HepG2 (cell line): Measurements from ENCODE around the gene STK39. TPM values are rescaled to one million over a fixed set of nuclear protein-coding genes. Genes with fewer than 3 reads are reported as not detected.

Experiments used
- CBX2 ChIP-seq, 2 experiments: fragments of 200-600 bp in 1 of 2; sonication (generic); formaldehyde crosslinking in 1 of 2; IDR thresholded peaks; 2 replicates each; pipeline versions ENCODE4 v1.7.0 to v1.8.1; 2018 to 2022; ENCODE audit warnings: low read depth in 2 of 2, low read length in 1 of 2, mild to moderate bottlenecking in 1 of 2, missing genetic modification reagents in 1 of 2
- ETV5 ChIP-seq: IDR thresholded peaks from 2 replicates; pipeline ENCODE4 v1.6.1; 2018; ENCODE audit warnings: missing biosample characterization, missing genetic modification reagents, inconsistent platforms, borderline replicate concordance
- JUN ChIP-seq: sonication (generic); formaldehyde crosslinking; IDR thresholded peaks from 2 replicates; pipeline ENCODE4 v1.4.0; 2020; ENCODE audit warnings: mild to moderate bottlenecking, missing genetic modification reagents
- KLF12 ChIP-seq: sonication (generic); formaldehyde crosslinking; IDR thresholded peaks from 2 replicates; pipeline ENCODE4 v1.4.0; 2020; ENCODE audit warnings: missing genetic modification reagents, borderline replicate concordance
- MEF2D ChIP-seq: sonication (generic); formaldehyde crosslinking; IDR thresholded peaks from 2 replicates; pipeline ENCODE4 v1.5.1; 2020; ENCODE audit warnings: mild to moderate bottlenecking, missing genetic modification reagents
- NFYB ChIP-seq: sonication (generic); formaldehyde crosslinking; IDR thresholded peaks from 2 replicates; pipeline ENCODE4 v1.4.0; 2020; ENCODE audit warnings: missing genetic modification reagents
- PAX8 ChIP-seq: sonication (generic); formaldehyde crosslinking; IDR thresholded peaks from 2 replicates; pipeline ENCODE4 v1.8.0; 2022; ENCODE audit warnings: mild to moderate bottlenecking, missing genetic modification reagents, borderline replicate concordance
- POLR2AphosphoS2 ChIP-seq: IDR thresholded peaks from 2 replicates; pipeline ENCODE4 v1.6.1; 2011; ENCODE audit warnings: low read depth, low read length, improper control_type of control experiment
- RAD21 ChIP-seq: fragments of 450-650 bp; formaldehyde crosslinking; IDR thresholded peaks from 2 replicates; pipeline ENCODE4 v1.5.0; 2020; ENCODE audit warnings: mild to moderate bottlenecking
- SRSF4 ChIP-seq: fragments of 200-400 bp; formaldehyde crosslinking; IDR thresholded peaks from one replicate; pipeline ENCODE4 v1.6.1; 2018; ENCODE audit warnings: mild to moderate bottlenecking, low read depth, low read length, moderate library complexity; ENCODE audit not compliant: poor library complexity, severe bottlenecking
- SUZ12 ChIP-seq: fragments of 150-350 bp; IDR thresholded peaks from 2 replicates; pipeline ENCODE4 v1.6.1; 2014; ENCODE audit warnings: low read depth, low read length
- ZC3H13 ChIP-seq: sonication (generic); formaldehyde crosslinking; IDR thresholded peaks from 2 replicates; pipeline ENCODE4 v1.8.1; 2023; ENCODE audit warnings: mild to moderate bottlenecking, missing genetic modification reagents, moderate library complexity
- ZNF564 ChIP-seq: sonication (generic); formaldehyde crosslinking; IDR thresholded peaks from 2 replicates; pipeline ENCODE4 v1.8.1; 2023; ENCODE audit warnings: mild to moderate bottlenecking, missing genetic modification reagents
- ZNF569 ChIP-seq: sonication (generic); formaldehyde crosslinking; IDR thresholded peaks from 2 replicates; pipeline ENCODE4 v1.5.0; 2020; ENCODE audit warnings: mild to moderate bottlenecking, missing genetic modification reagents, moderate library complexity, borderline replicate concordance
- ZNF589 ChIP-seq: sonication (generic); formaldehyde crosslinking; conservative IDR thresholded peaks from 2 replicates; pipeline ENCODE4 v1.8.0; 2022; ENCODE audit warnings: mild to moderate bottlenecking, moderate library complexity, missing genetic modification reagents
- ZNF775 ChIP-seq: sonication (generic); formaldehyde crosslinking; IDR thresholded peaks from 2 replicates; pipeline ENCODE4 v1.4.0; 2020; ENCODE audit warnings: missing genetic modification reagents, mild to moderate bottlenecking, moderate library complexity, borderline replicate concordance
- polyA plus RNA-seq, 8 experiments: library from polyadenylated mRNA; depleted of rRNA in 3 of 8; stranded (reverse) in 7 of 8; unstranded in 1 of 8; fragments of >200 nt; fragmentation: Illumina TruSeq in 4 of 8; extraction: Trizol in 4 of 8; gene quantifications; 2 replicates each; pipeline versions ENCODE4 v1.2.1 to v1.2.3, GENCODE V29; 2011 to 2016; ENCODE audit warnings: low read depth in 4 of 8, missing spikeins in 1 of 8, mixed read lengths in 1 of 8; ENCODE audit not compliant: insufficient read depth in 1 of 8
- total RNA-seq, 5 experiments: library from RNA; depleted of rRNA; stranded (reverse); fragments of >200 nt; fragmentation: Illumina TruSeq; extraction: Trizol; gene quantifications; 2 replicates each; pipeline ENCODE4 v1.2.3, GENCODE V29; 2016; ENCODE audit warnings: low read depth in 1 of 5
- TF ChIP-seq, protein P1 (sequence below): sonication (generic); formaldehyde crosslinking; IDR thresholded peaks from 2 replicates; pipeline ENCODE4 v1.8.0; 2022; ENCODE audit warnings: missing genetic modification reagents, low read depth, mild to moderate bottlenecking, borderline replicate concordance
- TF ChIP-seq, protein P2 (sequence below): sonication (generic); formaldehyde crosslinking; IDR thresholded peaks from 2 replicates; pipeline ENCODE4 v1.8.1; 2023; ENCODE audit warnings: missing genetic modification reagents, inconsistent platforms, borderline replicate concordance
- TF ChIP-seq, protein P3 (sequence below): sonication (generic); formaldehyde crosslinking; IDR thresholded peaks from 2 replicates; pipeline ENCODE4 v1.5.0; 2020; ENCODE audit warnings: missing genetic modification reagents
- TF ChIP-seq, protein P4 (sequence below): sonication (generic); formaldehyde crosslinking; IDR thresholded peaks from 2 replicates; pipeline ENCODE4 v1.9.0; 2022; ENCODE audit warnings: missing genetic modification reagents, mild to moderate bottlenecking, borderline replicate concordance
- TF ChIP-seq, protein P5 (sequence below): sonication (generic); formaldehyde crosslinking; IDR thresholded peaks from 2 replicates; pipeline ENCODE4 v1.4.0; 2020; ENCODE audit warnings: missing genetic modification reagents

STK39 gene
- total and polyA plus RNA-seq, 2 of the 13 experiments (the other 11 are each of a cell fraction or from before 2014, with no cell fraction given), result 27.3 to 38.4 TPM

DNA sequence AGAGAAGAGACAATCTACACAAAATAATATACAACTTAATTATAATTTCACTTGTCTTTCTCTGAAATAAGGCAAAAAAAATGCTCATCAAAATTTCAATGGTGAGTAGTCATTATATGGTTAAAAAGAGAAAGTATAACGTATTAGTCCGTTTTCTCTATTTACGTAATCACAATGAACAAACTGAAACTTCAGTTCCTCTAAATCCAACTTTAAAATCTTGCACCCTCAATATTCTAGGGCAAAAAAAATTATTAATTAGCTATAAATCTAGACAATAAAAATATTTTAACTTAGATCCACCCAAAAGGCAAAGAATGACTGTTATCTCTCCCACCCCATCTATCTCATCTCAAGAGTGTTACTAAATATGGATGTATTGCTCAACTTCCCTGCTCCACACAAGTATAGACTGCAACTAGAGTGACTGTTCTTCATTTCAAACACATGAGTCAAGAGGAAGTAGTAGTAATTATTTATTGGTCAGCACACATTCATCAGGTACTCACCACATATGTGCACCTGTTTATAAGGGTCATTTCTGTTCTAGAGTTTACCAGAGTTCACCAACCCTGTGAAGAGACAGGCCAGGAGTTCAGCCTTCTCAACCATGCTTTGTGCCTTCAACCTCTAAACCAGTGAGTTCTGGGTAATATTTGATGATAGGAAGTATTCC, 36.4 kb downstream of the STK39 start (continued):
- TF ChIP-seq, protein P1, sequence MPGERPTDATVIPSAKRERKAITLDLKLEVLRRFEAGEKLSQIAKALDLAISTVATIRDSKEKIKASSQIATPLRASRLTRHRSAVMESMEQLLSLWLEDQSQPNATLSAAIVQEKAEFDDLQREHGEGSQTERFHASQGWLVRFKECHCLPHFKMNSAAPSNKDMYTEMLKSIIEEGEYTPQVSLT, result no peak
- TF ChIP-seq SUZ12 (no peak), POLR2AphosphoS2 (no peak), ZNF775 (CRISPR knock-in tag) (no peak), ZNF569 (no peak), KLF12 (CRISPR knock-in tag) (no peak), SRSF4 (no peak), NFYB (CRISPR knock-in tag) (no peak), CBX2 (IDR thresholded peaks at IDR 0.05; ENCODE audit: low read depth, low read length) (no peak), CBX2 (CRISPR knock-in tag; IDR thresholded peaks at IDR 0.05; ENCODE audit: low read depth) (no peak), JUN (CRISPR knock-in tag) (no peak), ETV5 (CRISPR knock-in tag) (peak; percentile 87; the same call in 1 of the 2 replicates), ZC3H13 (CRISPR knock-in tag) (no peak), MEF2D (peak; percentile 97), ZNF564 (no peak), ZNF589 (CRISPR knock-in tag) (no peak), PAX8 (CRISPR knock-in tag) (no peak), RAD21 (CRISPR knock-in tag) (no peak)
- TF ChIP-seq, protein P2, sequence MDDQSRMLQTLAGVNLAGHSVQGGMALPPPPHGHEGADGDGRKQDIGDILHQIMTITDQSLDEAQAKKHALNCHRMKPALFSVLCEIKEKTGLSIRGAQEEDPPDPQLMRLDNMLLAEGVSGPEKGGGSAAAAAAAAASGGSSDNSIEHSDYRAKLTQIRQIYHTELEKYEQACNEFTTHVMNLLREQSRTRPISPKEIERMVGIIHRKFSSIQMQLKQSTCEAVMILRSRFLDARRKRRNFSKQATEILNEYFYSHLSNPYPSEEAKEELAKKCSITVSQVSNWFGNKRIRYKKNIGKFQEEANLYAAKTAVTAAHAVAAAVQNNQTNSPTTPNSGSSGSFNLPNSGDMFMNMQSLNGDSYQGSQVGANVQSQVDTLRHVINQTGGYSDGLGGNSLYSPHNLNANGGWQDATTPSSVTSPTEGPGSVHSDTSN, result no peak
- TF ChIP-seq, protein P3, sequence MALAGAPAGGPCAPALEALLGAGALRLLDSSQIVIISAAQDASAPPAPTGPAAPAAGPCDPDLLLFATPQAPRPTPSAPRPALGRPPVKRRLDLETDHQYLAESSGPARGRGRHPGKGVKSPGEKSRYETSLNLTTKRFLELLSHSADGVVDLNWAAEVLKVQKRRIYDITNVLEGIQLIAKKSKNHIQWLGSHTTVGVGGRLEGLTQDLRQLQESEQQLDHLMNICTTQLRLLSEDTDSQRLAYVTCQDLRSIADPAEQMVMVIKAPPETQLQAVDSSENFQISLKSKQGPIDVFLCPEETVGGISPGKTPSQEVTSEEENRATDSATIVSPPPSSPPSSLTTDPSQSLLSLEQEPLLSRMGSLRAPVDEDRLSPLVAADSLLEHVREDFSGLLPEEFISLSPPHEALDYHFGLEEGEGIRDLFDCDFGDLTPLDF (CRISPR knock-in tag), result no peak
- TF ChIP-seq, protein P4, sequence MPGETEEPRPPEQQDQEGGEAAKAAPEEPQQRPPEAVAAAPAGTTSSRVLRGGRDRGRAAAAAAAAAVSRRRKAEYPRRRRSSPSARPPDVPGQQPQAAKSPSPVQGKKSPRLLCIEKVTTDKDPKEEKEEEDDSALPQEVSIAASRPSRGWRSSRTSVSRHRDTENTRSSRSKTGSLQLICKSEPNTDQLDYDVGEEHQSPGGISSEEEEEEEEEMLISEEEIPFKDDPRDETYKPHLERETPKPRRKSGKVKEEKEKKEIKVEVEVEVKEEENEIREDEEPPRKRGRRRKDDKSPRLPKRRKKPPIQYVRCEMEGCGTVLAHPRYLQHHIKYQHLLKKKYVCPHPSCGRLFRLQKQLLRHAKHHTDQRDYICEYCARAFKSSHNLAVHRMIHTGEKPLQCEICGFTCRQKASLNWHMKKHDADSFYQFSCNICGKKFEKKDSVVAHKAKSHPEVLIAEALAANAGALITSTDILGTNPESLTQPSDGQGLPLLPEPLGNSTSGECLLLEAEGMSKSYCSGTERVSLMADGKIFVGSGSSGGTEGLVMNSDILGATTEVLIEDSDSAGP, result no peak
- TF ChIP-seq, protein P5, sequence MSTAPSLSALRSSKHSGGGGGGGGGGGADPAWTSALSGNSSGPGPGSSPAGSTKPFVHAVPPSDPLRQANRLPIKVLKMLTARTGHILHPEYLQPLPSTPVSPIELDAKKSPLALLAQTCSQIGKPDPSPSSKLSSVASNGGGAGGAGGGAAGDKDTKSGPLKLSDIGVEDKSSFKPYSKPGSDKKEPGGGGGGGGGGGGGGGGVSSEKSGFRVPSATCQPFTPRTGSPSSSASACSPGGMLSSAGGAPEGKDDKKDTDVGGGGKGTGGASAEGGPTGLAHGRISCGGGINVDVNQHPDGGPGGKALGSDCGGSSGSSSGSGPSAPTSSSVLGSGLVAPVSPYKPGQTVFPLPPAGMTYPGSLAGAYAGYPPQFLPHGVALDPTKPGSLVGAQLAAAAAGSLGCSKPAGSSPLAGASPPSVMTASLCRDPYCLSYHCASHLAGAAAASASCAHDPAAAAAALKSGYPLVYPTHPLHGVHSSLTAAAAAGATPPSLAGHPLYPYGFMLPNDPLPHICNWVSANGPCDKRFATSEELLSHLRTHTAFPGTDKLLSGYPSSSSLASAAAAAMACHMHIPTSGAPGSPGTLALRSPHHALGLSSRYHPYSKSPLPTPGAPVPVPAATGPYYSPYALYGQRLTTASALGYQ (CRISPR knock-in tag), result 0 out of 2 replicates have a peak, but pooled peaks have one; percentile 51
